ENCODE results near the gene SAMD1.

The SAMD1 gene

DNA sequence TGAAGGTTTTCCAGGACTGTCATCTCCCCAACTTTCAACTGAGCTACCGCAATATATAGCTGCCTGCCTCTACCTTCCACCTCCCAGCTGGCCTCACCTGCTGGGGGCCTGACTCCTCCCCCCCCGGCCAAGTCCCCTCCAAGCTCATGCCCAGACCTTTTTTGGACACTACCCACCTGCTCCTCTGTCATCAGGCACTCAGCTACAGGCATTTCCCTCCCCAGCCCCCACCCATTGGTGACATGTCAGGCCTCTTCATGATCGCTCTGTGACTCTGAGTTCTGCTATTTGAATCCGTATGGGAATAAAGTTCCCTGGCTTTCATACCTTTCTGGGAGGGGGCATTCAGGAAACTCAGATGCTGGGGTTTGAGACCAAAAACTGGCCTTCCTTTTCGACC, 25.2 kb upstream of the SAMD1 start:
- H3K36me3 Mint-ChIP-seq (ENCODE audit: low read depth): no peaks in the 10 kb centered on the region
- no peaks in the 10 kb centered on the region for H3K9me3 Mint-ChIP-seq
- H3K4me1 Mint-ChIP-seq: peaks cover 57% of the 10 kb centered on the region
- H3K27ac Mint-ChIP-seq: peak overlapping the region; percentile 79 to 88 (median 85)
- no peaks in the 10 kb centered on the region for H3K27me3 Mint-ChIP-seq (ENCODE audit: low read depth)
- H3K4me3 Mint-ChIP-seq: peak overlapping the region; percentile 96 to 99 (median 97)
- TF ChIP-seq CTCF (IDR thresholded peaks at IDR 0.05; ENCODE audit: unreplicated experiment in 3 of 3): no peak

GRCh38 chr19:14114854-14115253, 24.3 kb upstream of the SAMD1 start:
- H3K36me3 Mint-ChIP-seq (ENCODE audit: low read depth): no peaks in the 10 kb centered on the region
- H3K4me1 Mint-ChIP-seq: peaks cover 57% of the 10 kb centered on the region
- no peaks in the 10 kb centered on the region for H3K9me3 Mint-ChIP-seq
- TF ChIP-seq CTCF (IDR thresholded peaks at IDR 0.05; ENCODE audit: unreplicated experiment in 3 of 3): peak in 1 of 3 experiments; percentile 33
- H3K27ac Mint-ChIP-seq: peak overlapping the region in 1 of 3 experiments; percentile 78
- peak overlapping the region; percentile 19 to 99 (median 55) for H3K4me3 Mint-ChIP-seq
- no peaks in the 10 kb centered on the region for H3K27me3 Mint-ChIP-seq (ENCODE audit: low read depth)

DNA sequence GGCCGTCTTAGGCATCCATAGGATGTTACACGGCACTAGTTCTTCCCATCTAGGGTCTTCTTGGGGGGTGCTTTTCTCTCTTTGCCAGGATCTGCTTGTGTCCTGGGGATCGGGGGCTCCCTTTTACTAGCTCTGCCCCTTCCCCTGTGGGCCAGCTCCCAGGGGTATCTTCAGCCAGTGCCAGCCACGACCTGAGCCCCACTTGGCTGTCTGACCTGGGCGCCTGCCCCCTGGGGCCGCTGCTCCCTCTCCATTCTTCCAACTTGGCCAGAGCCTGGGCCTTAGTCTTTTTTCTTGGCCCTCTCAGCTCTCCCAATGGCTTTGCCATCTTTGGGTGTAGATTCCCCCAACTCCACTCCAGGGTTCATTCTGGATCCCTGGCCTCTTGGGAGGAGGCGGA, 23.9 kb upstream of the SAMD1 start:
- Mint-ChIP-seq H3K27me3 (ENCODE audit: low read depth) (no peaks in the 10 kb centered on the region), H3K36me3 (ENCODE audit: low read depth) (no peaks in the 10 kb centered on the region), H3K4me1 (peaks cover 56% of the 10 kb centered on the region), H3K9me3 (no peaks in the 10 kb centered on the region), H3K4me3 (peak overlapping the region; percentile 19 to 76 (median 55)), H3K27ac (peak overlapping the region in 1 of 3 experiments; percentile 96)
- TF ChIP-seq CTCF (IDR thresholded peaks at IDR 0.05; ENCODE audit: unreplicated experiment in 3 of 3): no peak

DNA sequence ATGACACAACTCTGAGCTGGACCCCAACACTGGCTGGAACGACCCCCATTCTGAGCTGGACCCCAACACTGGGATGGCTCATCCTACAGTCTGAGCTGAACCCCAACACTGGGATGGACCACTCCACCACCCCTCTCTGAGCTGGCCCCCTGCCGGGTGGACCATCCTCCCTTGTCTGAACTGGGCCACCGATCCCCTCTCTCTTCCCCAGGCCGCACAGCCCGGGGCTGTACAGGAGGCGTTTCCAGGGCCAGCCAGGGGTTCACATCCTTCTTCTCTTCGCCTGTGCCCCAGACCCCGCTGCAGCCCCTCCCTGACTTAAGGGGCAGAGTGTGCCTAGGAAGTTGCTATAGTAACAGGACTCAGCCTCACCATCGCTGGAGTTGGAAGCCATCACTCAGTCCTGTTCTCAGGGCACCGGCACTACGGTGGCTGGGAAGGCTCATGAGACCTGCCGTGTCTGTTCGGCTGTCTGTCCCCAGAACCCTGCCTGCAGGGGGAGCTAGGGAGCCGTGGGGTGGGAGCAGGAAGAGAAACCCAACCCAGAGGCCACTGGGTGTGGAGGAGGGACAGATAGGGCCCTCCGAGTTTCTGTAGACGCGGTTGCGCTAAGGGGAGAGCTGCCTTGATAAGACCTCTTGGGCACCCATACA, 23.3 kb upstream of the SAMD1 start:
- Mint-ChIP-seq H3K9me3 (no peaks in the 10 kb centered on the region), H3K27me3 (ENCODE audit: low read depth) (no peaks in the 10 kb centered on the region), H3K27ac (peak overlapping the region; percentile 92 to 96 (median 94)), H3K4me3 (peak overlapping the region; percentile 37 to 76 (median 38)), H3K4me1 (peaks cover 51% of the 10 kb centered on the region), H3K36me3 (ENCODE audit: low read depth) (no peaks in the 10 kb centered on the region)
- no peak for TF ChIP-seq CTCF (IDR thresholded peaks at IDR 0.05; ENCODE audit: unreplicated experiment in 3 of 3)

- Mint-ChIP-seq H3K9me3 (no peaks in the 10 kb centered on the region), H3K4me3 (peak overlapping the region; percentile 58 to 76 (median 69)), H3K27ac (peak overlapping the region; percentile 92 to 96 (median 94)), H3K36me3 (ENCODE audit: low read depth) (peaks cover 4% of the 10 kb centered on the region), H3K4me1 (peaks cover 48% of the 10 kb centered on the region), H3K27me3 (ENCODE audit: low read depth) (no peaks in the 10 kb centered on the region)
- no peak for TF ChIP-seq CTCF (IDR thresholded peaks at IDR 0.05; ENCODE audit: unreplicated experiment in 3 of 3)
These were observed 22.3 kb upstream of the SAMD1 start for GRCh38 chr19:14112809-14113385.
